Activated T-cell treated with anti-CD3 and anti-CD28 coated beads, Interleukin-2, amount 50 U/mL, for 48 hours (primary cell): ENCODE data around the gene TPP1.

Source experiments
- DNase-seq, 2 experiments: peaks; one replicate each; pipeline ENCODE4 v3.0.0-alpha.2; 2020

The TPP1 gene

GRCh38 chr11:6586434-6587359 lies 32.5 kb downstream of the TPP1 start:
- DNase-seq: no peak

GRCh38 chr11:6584528-6584927 lies 34.7 kb downstream of the TPP1 start:
- no peak for DNase-seq

- no peak for DNase-seq
These were observed 35.6 kb downstream of the TPP1 start for GRCh38 chr11:6583584-6583983.

- no peak for DNase-seq
These were observed 39.5 kb downstream of the TPP1 start for GRCh38 chr11:6579681-6580080.

- DNase-seq: no peak
These were observed 41.1 kb downstream of the TPP1 start for GRCh38 chr11:6578134-6578533.

GRCh38 chr11:6576471-6577373 lies 42.5 kb downstream of the TPP1 start:
- DNase-seq: no peak

GRCh38 chr11:6574816-6575715 lies 44.2 kb downstream of the TPP1 start:
- no peak for DNase-seq

GRCh38 chr11:6572215-6572614 lies 47.0 kb downstream of the TPP1 start:
- no peak for DNase-seq

GRCh38 chr11:6571434-6572008 lies 47.7 kb downstream of the TPP1 start:
- DNase-seq: no peak

- DNase-seq: no peak
These were observed 48.4 kb downstream of the TPP1 start for GRCh38 chr11:6570691-6571427.

- no peak for DNase-seq
These were observed 49.5 kb downstream of the TPP1 start for GRCh38 chr11:6569706-6570105.

- peak in 1 of 2 experiments; percentile 16 for DNase-seq
These were observed 50.9 kb downstream of the TPP1 start for GRCh38 chr11:6568191-6568918.

- DNase-seq: no peak
These were observed 51.9 kb downstream of the TPP1 start for GRCh38 chr11:6567371-6567745.

- DNase-seq: no peak
These were observed 52.4 kb downstream of the TPP1 start for GRCh38 chr11:6566704-6567370.

GRCh38 chr11:6565988-6566703 lies 53.1 kb downstream of the TPP1 start:
- no peak for DNase-seq

- no peak for DNase-seq
These were observed 53.9 kb downstream of the TPP1 start for GRCh38 chr11:6565325-6565724.

- DNase-seq: no peak
These were observed 55.6 kb downstream of the TPP1 start for GRCh38 chr11:6563667-6564066.

- no peak for DNase-seq
These were observed 56.1 kb downstream of the TPP1 start for GRCh38 chr11:6563121-6563619.
